NCI-H774 (cell line): ENCODE results near the gene TTC28.
"Not testable (repeated sequence)": the region's sequence is repeated elsewhere in the genome, so short reads cannot be mapped to it uniquely, and the experiment has no call there.

Experiments used
- DNase-seq: peaks from one replicate; lab custom pipeline; 2025; lab: John Stamatoyannopoulos, UW

The TTC28 gene

GRCh38 chr22:28223826-28224225 is 455.8 kb downstream of the TTC28 start:
- DNase-seq: no peak

DNA sequence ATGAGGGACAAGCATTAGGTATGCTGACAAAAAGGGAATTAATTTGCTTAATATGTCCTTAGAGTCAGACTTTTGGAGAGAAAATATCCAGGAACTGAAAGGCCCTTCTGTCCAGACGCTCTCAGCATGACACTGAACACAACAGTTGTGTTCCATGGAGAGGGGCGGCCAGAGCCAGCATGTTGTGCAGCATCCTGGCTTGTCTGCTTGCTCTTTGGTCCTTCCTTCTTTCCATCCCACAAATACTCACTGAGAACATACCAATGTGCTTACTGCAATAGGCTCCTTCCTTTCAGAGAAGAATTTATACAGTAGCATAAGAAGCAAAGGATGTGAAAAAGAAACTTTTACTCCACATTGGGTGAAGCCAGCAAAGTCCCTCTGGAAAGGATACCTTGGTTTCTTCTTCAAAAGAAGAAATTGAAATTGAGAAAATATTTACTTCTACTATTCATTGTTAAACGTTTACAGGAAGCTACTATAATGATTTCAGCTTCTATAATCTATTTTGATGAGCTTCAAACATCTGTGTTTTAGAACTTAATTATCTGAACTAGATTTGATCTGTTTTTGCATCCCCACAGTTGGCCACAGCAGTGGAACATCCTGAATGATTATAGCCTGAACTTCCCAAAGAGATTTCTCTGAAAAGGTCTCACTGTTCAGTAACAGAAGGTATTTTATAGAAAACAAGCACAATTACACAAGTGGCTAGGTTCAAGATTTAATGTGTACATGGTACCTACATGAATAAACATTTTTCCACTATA is 456.5 kb downstream of the TTC28 start:
- no peak for DNase-seq

GRCh38 chr22:28222571-28222970 is 457.1 kb downstream of the TTC28 start:
- DNase-seq: no peak

DNA sequence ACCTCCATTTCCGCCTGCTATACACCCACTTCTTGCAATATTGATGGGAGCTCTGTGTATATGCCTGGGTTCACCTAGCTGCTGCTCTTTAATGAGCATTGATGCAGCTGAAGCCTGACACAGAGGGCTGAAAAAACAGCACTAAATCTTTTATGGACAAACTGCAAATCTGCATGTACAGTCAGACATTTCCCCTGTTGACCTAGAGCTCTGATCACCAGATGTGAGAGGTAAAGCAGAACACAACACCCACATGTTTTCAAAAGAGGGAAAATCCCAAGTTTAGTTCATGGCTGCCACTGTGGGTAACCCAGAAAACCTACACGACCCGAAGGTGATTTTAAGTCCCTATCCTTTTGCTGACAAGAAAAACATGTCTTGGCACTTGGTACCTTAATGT is 457.6 kb downstream of the TTC28 start:
- DNase-seq: no peak

DNA sequence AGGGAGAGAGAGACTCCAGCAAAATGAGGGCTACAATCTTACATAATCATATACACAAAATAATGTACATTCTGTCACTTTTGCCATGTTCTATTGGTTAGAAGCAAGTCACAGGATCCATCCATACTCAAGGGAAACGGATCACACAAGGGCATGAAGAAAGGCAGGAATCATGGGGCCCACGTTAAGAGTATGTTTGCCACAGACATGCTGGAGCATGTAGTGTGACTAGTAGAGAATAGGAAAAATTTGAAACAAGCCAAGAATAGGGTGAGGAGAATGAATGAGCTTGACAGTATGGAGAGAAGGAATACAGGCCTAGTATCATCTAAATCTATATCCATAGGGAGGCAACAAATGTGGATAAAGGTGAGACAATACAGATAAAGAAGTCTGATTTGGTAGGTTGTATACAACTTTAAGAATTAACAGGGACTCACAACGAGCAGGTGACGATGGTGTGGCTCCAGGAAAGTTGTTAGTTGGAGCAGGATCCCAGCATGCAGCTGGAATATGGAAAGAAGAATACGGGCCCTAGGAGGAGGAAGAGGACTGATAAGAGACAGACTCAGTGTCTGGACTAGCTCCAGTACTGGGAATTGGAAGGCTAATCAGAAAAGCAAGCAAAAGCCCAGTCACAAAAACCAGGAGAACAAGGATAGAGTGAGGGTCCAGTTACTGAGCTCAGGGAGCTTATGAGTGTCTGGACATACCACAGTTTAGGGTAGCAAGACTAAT is 458.8 kb downstream of the TTC28 start:
- no peak for DNase-seq

DNA sequence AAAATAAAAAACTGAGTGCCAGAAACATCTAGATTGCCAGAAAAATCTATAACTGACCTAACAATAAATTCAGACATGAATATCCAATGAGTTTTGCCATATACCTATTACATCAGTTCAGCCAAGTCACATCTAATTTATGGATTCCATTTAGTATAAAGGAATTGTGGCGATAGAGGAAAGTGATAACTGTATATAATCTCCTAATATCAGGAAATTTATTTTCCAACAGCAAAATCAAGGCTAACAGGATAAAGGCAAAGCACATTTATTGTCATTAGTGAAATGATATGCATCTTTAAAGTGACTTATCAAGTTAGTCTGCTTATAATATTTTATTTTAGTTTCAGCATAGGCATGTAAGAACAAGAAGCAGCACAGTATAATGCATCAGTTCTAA is 462.4 kb downstream of the TTC28 start:
- no peak for DNase-seq

GRCh38 chr22:28214750-28215149 is 464.9 kb downstream of the TTC28 start:
- DNase-seq: not testable (repeated sequence)

DNA sequence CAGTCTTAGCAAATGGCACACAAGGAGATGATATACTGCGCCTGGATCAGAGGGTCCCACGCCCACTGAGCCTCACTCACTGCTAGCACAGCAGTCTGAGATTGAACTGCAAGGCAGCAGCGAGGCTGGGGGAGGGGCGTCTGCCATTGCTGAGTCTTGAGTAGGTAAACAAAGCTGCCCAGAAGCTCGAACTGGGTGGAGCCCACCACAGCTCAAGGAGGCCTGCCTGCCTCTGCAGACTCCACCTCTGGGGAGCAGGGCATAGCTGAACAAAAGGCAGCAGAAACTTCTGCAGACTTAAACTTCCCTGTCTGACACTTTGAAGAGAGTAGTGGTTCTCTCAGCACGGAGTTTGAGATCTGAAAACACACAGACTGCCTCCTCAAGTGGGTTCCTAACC is 470.2 kb downstream of the TTC28 start:
- DNase-seq: not testable (repeated sequence)

DNA sequence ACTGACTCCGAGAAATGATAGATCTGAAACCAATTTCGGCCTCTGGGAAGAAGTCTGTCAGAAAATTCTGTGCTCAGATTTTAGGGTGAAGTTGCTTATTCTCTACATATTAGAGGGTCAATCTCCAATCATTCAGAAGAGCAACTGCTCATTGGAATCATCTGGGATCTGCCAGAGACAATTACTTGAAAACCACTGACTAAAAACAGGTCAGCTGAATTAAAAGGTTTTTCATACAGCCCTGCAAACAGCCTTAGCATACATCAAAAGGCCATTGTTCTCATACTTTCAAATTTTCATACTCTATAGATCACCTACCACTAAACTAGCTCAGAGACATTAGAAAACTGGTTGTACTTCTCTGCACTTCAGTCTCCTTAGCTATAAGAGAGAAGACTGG is 470.9 kb downstream of the TTC28 start:
- DNase-seq: no peak

DNA sequence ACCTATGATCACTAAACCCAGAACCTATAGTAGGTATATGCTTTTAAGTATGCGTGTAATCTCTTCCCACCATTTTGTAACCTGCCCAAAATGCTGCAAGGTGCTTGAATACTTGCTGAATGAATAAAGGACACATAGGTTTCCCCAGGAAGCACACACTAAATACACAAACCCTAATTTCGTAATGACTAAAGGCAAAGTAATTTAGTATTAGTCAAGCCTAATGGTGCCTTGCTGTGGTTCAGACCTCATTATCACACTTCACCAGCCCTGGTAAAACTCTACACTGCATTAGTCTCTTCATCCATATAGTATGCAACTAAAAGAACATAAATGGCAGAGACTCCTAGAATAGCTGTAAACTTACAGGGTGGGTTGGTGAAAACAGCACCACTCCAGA is 471.6 kb downstream of the TTC28 start:
- no peak for DNase-seq

- no peak for DNase-seq
Observed at GRCh38 chr22:28207281-28208030, 472.2 kb downstream of the TTC28 start.

DNA sequence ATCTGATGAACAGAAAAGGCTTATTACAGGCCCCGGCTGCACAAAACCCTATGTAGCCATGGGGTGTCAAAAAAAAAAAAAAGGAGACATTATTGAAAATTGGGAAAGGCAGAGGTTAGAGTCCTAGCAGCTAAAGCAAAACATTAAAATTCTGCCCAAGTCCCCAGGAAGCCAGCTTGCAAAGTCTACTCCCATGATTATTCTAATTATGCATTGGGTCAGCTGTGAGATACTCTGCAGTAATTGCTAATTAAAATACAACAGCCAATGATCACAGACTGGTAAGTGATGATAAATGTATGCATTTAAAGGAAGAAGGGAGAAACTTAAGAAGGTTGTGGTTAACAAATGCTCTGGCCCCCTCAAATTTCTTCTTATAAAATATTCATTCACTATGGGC is 473.7 kb downstream of the TTC28 start:
- DNase-seq: no peak

- DNase-seq: no peak
Observed at GRCh38 chr22:28204382-28204781, 475.3 kb downstream of the TTC28 start.

GRCh38 chr22:28203286-28203685 is 476.4 kb downstream of the TTC28 start:
- DNase-seq: no peak

DNA sequence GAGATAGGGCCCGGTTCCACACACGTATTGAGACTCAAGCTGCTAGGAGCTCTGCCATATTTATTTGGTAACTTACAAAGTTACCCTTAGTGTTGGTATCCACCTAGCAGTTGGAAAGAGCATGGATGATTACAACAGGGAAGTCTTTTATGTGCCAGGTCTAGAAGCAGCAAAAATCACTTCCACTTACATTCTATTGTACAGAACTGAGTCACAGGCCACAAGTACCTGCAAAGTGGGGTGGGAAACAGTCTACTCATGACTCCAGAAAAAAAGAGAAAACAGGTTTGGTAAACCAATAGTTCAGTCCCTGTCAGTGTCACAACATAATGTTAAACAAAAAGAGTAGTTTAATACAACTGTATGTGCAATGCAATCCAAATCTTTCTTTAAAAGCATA is 480.9 kb downstream of the TTC28 start:
- DNase-seq: no peak

DNA sequence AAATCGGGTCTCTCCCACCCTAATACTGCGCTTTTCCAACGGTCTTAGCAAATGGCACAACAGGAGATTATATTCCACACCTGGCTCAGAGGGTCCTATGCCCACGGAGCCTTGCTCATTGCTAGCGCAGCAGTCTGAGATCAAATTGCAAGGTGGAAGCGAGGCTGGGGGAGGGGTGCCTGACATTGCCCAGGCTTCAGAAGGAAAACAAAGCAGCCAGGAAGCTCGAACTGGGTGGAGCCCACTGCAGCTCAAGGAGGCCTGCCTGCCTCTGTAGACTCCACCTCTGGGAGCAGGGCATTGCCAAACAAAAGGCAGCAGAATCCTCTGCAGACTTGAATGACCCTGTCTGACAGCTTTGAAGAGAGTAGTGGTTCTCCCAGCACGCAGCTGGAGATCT is 488.1 kb downstream of the TTC28 start:
- DNase-seq: not testable (repeated sequence)

GRCh38 chr22:28188178-28188879 is 491.3 kb downstream of the TTC28 start:
- no peak for DNase-seq

DNA sequence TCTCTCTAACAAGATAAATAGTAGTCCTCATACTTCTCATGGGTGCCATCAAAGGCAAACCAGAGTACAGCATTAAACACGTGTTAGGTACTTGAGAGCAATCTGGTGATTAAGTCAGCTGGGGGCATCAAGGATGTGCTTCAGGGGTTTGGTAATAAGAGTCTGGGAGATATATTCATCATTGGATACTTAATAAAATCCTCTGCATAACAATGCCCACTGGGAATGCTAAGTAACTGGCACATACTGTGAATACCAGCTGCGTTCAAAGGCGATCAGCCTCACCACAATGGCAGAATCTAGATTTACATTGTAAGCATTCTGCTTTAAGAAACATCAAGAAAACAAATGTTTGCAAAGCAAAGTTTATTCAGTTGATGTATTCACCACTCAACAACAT is 492.0 kb downstream of the TTC28 start:
- DNase-seq: no peak

DNA sequence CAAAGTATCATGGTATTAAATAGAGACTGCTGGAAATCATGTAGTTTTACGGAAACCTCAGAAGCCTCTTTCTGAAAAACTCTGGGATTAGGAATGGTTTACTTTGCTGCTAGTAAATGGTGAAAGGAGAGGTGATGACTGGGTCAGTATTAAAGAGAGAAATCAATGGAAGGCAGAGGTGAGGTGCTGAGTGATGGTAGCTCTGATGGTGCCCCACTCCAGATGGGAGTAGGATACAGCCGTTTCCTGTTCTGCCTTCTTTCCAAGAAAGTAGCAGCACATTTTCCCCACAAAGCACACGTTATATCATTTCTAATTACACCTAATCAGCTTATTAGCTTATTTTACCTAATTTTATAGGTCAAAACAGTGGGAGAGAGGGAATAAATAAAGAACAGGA is 493.0 kb downstream of the TTC28 start:
- no peak for DNase-seq

GRCh38 chr22:28185130-28185529 is 494.5 kb downstream of the TTC28 start:
- no peak for DNase-seq

DNA sequence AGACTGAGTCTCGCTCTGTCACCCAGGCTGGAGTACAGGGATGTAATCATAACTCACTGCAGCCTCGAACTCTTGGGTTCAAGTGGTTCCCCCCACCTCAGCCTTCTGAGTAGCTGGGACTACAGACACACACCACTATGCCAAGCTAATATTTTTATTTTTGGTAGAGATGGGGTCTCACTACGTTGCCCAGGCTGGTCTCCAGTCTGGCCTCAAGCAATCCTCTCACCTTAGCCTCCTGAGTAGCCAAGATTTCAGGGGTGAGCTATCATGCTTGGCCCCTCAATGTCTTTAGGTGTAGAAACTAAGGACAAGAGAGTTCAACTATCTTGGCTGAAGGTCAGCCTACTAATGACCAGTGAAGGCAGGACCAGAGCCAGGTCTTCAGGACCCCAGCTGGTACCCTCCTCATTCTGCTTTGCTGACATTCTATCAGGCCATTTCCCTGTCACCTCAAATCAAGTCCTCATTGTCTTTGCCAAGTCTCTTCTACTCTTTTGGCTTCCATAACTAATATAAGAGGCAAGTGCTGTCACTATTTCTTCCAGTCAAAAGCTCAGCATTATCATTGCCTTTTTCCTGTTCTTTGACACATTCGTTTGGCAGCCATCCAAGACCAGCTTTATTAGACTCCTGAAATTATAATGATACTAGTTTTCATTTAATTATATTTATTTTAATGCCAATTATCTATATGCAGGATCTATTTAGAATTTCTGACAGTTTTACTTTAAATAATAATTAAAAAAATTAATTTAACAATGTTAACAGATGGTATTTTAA is 496.4 kb downstream of the TTC28 start:
- no peak for DNase-seq
